Measurements from ENCODE around the gene NIBAN1.

GRCh38 chr1:184947497-184948256 is 26.6 kb downstream of the NIBAN1 start:
- TF ChIP-seq ZNF133 (CRISPR knock-in tag; IDR thresholded peaks at IDR 0.05) (no peak), POLR2A (conservative IDR thresholded peaks at IDR 0.05) (no peak), ZNF354B (CRISPR knock-in tag; IDR thresholded peaks at IDR 0.05) (no peak), TRIM25 (IDR thresholded peaks at IDR 0.05; ENCODE audit: borderline replicate concordance) (no peak), MXI1 (IDR thresholded peaks at IDR 0.05; ENCODE audit: low read depth, low read length) (no peak), CTCF (IDR thresholded peaks at IDR 0.05 in 2 of 3, conservative IDR thresholded peaks at IDR 0.05 in 1 of 3; ENCODE audit: insufficient read depth in 2 of 3, low read depth in 1 of 3, low read length in 3 of 3) (no peak), TAF1 (IDR thresholded peaks at IDR 0.05; ENCODE audit: control insufficient read depth, extremely low read depth, insufficient read depth, low read length, severe bottlenecking) (no peak), OTX1 (CRISPR knock-in tag; IDR thresholded peaks at IDR 0.05) (no peak), HMGXB4 (CRISPR knock-in tag; IDR thresholded peaks at IDR 0.05) (no peak), ZNF785 (CRISPR knock-in tag; IDR thresholded peaks at IDR 0.05) (no peak), PHB2 (IDR thresholded peaks at IDR 0.05; ENCODE audit: low read depth) (no peak), SMAD1 (IDR thresholded peaks at IDR 0.05; ENCODE audit: low read depth, low read length, partially characterized antibody) (no peak)

Measured in K562 (cell line).